ENCODE results near the gene CHRNG. TPM values are rescaled to one million over a fixed set of nuclear protein-coding genes. Genes with fewer than 3 reads are reported as not detected.

CHRNG gene
- total and polyA plus RNA-seq, 2 donors (not counting 3 experiments of a cell fraction or from before 2014, with no cell fraction given): not detected

DNA sequence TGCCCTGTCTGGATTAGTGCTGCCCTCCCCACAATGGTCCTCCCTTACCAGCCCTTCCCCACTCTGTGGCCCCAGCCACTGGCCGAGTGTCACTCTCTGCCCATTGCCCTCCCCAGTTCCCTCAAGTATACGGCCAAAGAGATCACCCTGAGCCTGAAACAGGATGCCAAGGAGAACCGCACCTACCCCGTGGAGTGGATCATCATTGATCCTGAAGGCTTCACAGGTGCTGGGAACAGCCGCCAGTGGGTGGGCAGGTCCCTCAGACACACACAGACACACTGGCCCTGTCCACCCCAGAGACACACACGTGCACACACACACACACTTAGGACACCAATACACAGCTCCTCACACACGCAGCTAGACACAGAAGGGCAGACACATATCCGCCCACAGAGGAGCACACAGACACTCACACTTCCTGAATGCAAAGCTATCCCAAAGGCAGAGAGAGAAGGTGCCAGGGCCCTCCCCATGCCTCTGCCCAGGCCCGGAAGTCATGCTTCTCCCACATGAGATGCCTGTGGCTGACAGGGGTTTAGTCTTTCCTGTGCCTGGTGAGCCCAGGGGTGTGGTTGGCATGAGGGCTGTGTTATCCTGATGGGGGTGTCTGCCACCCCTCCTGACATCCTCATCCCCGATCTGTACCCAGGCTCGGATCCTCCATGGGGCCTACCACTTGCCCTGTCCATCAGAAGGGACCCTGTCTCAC is 10.6 kb upstream of the CHRNG start:
- Histone ChIP-seq H3K36me3 (ENCODE audit: control insufficient read depth in 2 of 2, extremely low read depth in 1 of 2, insufficient read depth in 2 of 2, low read length in 2 of 2) (no peaks in the 10 kb centered on the region), H3K4me2 (ENCODE audit: insufficient read depth, low read length) (no peak overlapping the region), H3K9me3 (replicated peaks; ENCODE audit: control insufficient read depth, insufficient read depth, low read length) (no peaks in the 10 kb centered on the region), H3K27me3 (ENCODE audit: control insufficient read depth in 2 of 2, insufficient read depth in 2 of 2, low read length in 2 of 2) (peaks cover under 1 to 7% of the 10 kb centered on the region in 2 experiments), H3K9me1 (replicated peaks; ENCODE audit: control insufficient read depth, extremely low read depth, insufficient read depth, low read length) (no peaks in the 10 kb centered on the region), H3K27ac (ENCODE audit: insufficient read depth, low read depth, low read length) (no peak overlapping the region), H2AFZ (ENCODE audit: low read depth, low read length) (no peak overlapping the region), H3K79me2 (ENCODE audit: control insufficient read depth, insufficient read depth, low read length) (no peaks in the 10 kb centered on the region), H3K4me1 (ENCODE audit: control insufficient read depth, extremely low read depth, insufficient read depth, low read length) (no peaks in the 10 kb centered on the region), H3K9ac (replicated peaks; ENCODE audit: extremely low read depth, insufficient read depth, low read length) (no peak overlapping the region), H3K4me3 (replicated peaks in 1 of 3; ENCODE audit: insufficient read depth in 1 of 3, low read depth in 1 of 3, low read length in 3 of 3) (no peak overlapping the region), H4K20me1 (replicated peaks; ENCODE audit: control insufficient read depth, extremely low read depth, insufficient read depth, low read length) (no peaks in the 10 kb centered on the region)
- no peak for DNase-seq (ENCODE audit: low read depth, low spot score)
- FAIRE-seq: no peak
- intact Hi-C loops (cut with micrococcal nuclease): no loop called here
- ChIA-PET CTCF (interaction anchor here (0.5 to 1.8 kb wide), 2 partner anchors 21 to 55 kb away, joined by 3 read pairs; partner anchors contain the start of genes EIF4E2 and TIGD1), POLR2A (no interaction called here)
- dilution Hi-C loops (cut with MboI; ENCODE audit: extremely low pct_ligation_motif_present, low sequenced_read_pairs): no loop called here
- TF ChIP-seq EZH2 (IDR thresholded peaks at IDR 0.05; ENCODE audit: borderline replicate concordance, low read depth, low read length, severe bottlenecking) (no peak), POLR2AphosphoS5 (IDR thresholded peaks at IDR 0.05; ENCODE audit: insufficient read depth, low read depth, low read length) (no peak), POLR2A (IDR thresholded peaks at IDR 0.05; ENCODE audit: low read depth, low read length) (no peak), FOS (IDR thresholded peaks at IDR 0.05; ENCODE audit: borderline replicate concordance, insufficient read depth, low read length) (no peak), GATA2 (IDR thresholded peaks at IDR 0.05; ENCODE audit: insufficient read depth, insufficient read length, low read depth, low read length) (no peak), MYC (IDR thresholded peaks at IDR 0.05; ENCODE audit: low read depth, low read length) (no peak), JUN (IDR thresholded peaks at IDR 0.05; ENCODE audit: borderline replicate concordance, insufficient read depth, insufficient read length, low read depth) (no peak), MAX (IDR thresholded peaks at IDR 0.05; ENCODE audit: insufficient read depth, insufficient read length) (no peak)
- TF ChIP-seq, protein P1, sequence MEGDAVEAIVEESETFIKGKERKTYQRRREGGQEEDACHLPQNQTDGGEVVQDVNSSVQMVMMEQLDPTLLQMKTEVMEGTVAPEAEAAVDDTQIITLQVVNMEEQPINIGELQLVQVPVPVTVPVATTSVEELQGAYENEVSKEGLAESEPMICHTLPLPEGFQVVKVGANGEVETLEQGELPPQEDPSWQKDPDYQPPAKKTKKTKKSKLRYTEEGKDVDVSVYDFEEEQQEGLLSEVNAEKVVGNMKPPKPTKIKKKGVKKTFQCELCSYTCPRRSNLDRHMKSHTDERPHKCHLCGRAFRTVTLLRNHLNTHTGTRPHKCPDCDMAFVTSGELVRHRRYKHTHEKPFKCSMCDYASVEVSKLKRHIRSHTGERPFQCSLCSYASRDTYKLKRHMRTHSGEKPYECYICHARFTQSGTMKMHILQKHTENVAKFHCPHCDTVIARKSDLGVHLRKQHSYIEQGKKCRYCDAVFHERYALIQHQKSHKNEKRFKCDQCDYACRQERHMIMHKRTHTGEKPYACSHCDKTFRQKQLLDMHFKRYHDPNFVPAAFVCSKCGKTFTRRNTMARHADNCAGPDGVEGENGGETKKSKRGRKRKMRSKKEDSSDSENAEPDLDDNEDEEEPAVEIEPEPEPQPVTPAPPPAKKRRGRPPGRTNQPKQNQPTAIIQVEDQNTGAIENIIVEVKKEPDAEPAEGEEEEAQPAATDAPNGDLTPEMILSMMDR (IDR thresholded peaks at IDR 0.05; ENCODE audit: extremely low read depth in 1 of 2, insufficient read depth in 1 of 2, low read depth in 1 of 2, low read length in 2 of 2): no peak
- BruUV-seq (replicated peaks): no TSS peak

All from endothelial cell of umbilical vein (primary cell).